GM19397 (cell line): ENCODE measurements around the gene GLCE.
"Not testable (repeated sequence)": the region's sequence is repeated elsewhere in the genome, so short reads cannot be mapped to it uniquely, and the experiment has no call there.

Source experiments
- ATAC-seq: cut with Tn5 transposase; IDR thresholded peaks from one replicate; pipeline ENCODE4 v1.9.1; 2021; ENCODE audit warnings: mild to moderate bottlenecking, moderate library complexity; ENCODE audit not compliant: unreplicated experiment

The GLCE gene

GRCh38 chr15:69296606-69297005, 136.2 kb downstream of the GLCE start:
- no peak for ATAC-seq

GRCh38 chr15:69297642-69298353, 137.4 kb downstream of the GLCE start:
- ATAC-seq = no peak

GRCh38 chr15:69298354-69298696, 137.9 kb downstream of the GLCE start:
- ATAC-seq = no peak

GRCh38 chr15:69298697-69299441, 138.4 kb downstream of the GLCE start, which contains the start of gene PAQR5:
TSS of gene PAQR5 (plus strand) at chr15:69298912. CDS start at chr15:69360081, 61,169 bp downstream.
- no peak for ATAC-seq

- ATAC-seq = no peak
Measured at GRCh38 chr15:69299451-69299886, 139.0 kb downstream of the GLCE start.

- ATAC-seq = no peak
Measured at GRCh38 chr15:69299943-69300588, 139.6 kb downstream of the GLCE start.

- not testable (repeated sequence) for ATAC-seq
Measured at GRCh38 chr15:69301101-69301500, 140.7 kb downstream of the GLCE start.

- not testable (repeated sequence) for ATAC-seq
Measured at GRCh38 chr15:69302087-69302486, 141.7 kb downstream of the GLCE start.

GRCh38 chr15:69302929-69303328, 142.5 kb downstream of the GLCE start:
- no peak for ATAC-seq

- ATAC-seq = no peak
Measured at GRCh38 chr15:69303337-69304181, 143.1 kb downstream of the GLCE start.

GRCh38 chr15:69304182-69304545, 143.7 kb downstream of the GLCE start:
- ATAC-seq = no peak

GRCh38 chr15:69305204-69305931, 144.9 kb downstream of the GLCE start:
- no peak for ATAC-seq

- ATAC-seq = no peak
Measured at GRCh38 chr15:69305933-69306568, 145.6 kb downstream of the GLCE start.

GRCh38 chr15:69307939-69308338, 147.5 kb downstream of the GLCE start:
- ATAC-seq = no peak

GRCh38 chr15:69308949-69309348, 148.5 kb downstream of the GLCE start:
- ATAC-seq = no peak

- no peak for ATAC-seq
Measured at GRCh38 chr15:69311319-69311721, 150.9 kb downstream of the GLCE start.

- ATAC-seq = no peak
Measured at GRCh38 chr15:69313432-69314000, 153.1 kb downstream of the GLCE start.

- ATAC-seq = no peak
Measured at GRCh38 chr15:69314131-69314530, 153.7 kb downstream of the GLCE start.

- ATAC-seq = no peak
Measured at GRCh38 chr15:69314736-69315135, 154.3 kb downstream of the GLCE start.
